C4-2B (cell line): ENCODE data around the gene SHD.

Experiments
- ZFX ChIP-seq: fragments of 450-650 bp; IDR thresholded peaks from 2 replicates; pipeline ENCODE4 v1.6.1; 2017
- TF ChIP-seq, protein P1 (sequence below): fragments of 450-650 bp; conservative IDR thresholded peaks from 2 replicates; pipeline ENCODE4 v1.5.1; 2017; ENCODE audit warnings: mild to moderate bottlenecking

GRCh38 chr19:4302243-4302640 is 23.2 kb downstream of the SHD start, which contains the start of gene TMIGD2:
- TF ChIP-seq, protein P1, sequence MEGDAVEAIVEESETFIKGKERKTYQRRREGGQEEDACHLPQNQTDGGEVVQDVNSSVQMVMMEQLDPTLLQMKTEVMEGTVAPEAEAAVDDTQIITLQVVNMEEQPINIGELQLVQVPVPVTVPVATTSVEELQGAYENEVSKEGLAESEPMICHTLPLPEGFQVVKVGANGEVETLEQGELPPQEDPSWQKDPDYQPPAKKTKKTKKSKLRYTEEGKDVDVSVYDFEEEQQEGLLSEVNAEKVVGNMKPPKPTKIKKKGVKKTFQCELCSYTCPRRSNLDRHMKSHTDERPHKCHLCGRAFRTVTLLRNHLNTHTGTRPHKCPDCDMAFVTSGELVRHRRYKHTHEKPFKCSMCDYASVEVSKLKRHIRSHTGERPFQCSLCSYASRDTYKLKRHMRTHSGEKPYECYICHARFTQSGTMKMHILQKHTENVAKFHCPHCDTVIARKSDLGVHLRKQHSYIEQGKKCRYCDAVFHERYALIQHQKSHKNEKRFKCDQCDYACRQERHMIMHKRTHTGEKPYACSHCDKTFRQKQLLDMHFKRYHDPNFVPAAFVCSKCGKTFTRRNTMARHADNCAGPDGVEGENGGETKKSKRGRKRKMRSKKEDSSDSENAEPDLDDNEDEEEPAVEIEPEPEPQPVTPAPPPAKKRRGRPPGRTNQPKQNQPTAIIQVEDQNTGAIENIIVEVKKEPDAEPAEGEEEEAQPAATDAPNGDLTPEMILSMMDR = no peak
- TF ChIP-seq ZFX = no peak
